GM19099 (cell line): ENCODE results near the gene PRELID3B.

Experiments used
- POLR2A ChIP-seq: IDR thresholded peaks from 3 replicates; pipeline ENCODE4 v1.6.1; 2011; ENCODE audit warnings: low read depth; ENCODE audit not compliant: insufficient read length; ENCODE audit errors: extremely low read depth

The PRELID3B gene

DNA sequence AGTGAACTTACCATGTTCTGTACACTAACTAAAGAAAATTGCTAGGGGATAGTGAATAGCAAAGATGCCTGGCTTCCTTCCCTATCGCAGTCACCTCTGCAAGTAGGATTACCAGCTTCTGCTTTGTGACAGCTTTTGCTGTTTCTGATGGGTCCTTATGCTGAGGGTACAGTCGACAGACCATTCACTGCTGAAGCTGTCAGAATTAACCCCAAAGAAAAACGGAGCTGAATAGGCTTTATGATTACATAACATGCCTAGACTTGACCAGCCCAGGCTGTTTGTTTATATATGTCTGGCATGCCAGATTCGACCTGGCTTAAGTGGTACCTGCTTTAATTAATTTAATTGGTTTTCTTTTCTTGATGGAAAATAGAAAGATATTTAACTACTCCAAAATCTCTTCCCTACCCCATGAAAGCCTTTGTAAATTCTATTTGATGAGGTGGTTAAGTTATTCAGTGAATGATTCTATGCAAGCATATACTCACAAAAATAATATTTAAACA, 21.7 kb upstream of the PRELID3B start:
- no peak for TF ChIP-seq POLR2A

DNA sequence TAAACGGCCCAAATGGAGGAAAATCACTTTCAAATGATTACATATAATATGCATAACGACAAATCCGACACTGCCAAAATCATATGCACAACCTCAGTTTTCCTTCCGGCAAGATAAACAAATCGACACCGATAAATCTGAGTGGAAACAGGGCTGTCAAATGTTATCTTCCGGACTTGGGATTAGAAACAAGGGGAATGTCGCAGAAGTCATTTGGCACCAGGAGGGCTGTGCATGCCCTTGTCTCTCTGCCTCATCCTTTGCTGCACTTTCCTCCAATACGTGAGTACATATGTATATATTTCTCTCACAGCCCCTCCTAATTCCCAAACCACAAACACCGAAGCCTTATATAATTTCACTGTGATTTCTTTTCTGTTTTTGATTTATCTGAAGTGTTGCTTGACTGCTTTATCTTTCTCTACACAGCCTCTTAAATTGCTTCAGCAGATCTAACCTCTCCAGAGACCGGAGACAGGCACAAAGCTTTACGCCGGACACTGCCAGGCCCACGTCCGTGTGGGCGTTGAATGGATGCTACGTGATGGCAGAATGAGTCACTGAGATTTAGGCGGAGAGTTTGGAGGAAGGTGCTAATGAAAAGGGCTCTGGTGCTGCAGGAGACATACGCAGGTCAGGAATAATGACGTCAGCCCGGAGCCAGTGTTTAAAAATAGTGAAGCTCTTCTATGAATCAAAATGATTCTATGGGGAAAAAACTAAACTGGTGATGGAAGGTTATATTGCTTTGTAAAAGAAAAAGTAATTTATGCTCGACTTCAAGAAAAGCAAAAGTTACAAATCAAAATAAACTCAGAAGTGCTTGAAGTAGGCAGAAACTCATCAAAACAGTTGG, 21.0 kb upstream of the PRELID3B start:
- TF ChIP-seq POLR2A, result no peak

DNA sequence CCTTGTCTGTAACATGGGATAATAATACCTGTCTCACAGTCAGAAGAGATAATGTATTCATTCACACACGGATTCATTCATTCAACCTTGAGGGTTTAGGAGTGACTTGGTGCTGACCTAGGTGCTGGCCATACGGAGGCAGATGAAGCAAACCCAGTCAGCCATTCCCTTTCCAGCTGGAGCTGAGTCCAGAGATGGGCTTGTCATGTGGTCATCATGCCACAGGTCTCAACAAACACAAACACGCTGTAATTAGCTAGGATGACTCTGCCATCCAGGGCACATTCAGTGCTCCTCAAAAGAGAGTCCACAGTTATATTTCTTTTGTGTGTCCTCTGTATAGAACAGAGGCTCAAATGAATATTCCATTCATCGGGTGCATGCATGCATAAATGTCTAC, 19.5 kb upstream of the PRELID3B start:
- TF ChIP-seq POLR2A, result no peak

DNA sequence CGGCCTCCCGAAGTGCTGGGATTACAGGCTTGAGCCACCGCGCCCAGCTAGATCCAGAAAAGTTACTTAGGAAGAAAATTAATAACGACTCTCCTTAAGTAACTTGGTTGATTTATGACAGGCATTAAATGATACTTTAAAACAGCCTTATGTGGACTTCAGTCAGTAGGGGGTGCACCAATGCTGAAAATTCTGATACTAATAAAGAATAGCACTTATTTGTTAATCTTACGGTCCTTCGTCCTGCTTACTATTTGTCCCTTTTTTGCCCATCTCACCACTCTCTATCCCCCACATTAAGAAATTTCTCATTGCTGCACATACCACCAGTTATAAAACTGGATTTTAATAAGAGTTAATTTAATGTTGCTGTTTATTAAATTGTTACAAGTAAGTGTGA, 12.7 kb upstream of the PRELID3B start:
- TF ChIP-seq POLR2A, result no peak

DNA sequence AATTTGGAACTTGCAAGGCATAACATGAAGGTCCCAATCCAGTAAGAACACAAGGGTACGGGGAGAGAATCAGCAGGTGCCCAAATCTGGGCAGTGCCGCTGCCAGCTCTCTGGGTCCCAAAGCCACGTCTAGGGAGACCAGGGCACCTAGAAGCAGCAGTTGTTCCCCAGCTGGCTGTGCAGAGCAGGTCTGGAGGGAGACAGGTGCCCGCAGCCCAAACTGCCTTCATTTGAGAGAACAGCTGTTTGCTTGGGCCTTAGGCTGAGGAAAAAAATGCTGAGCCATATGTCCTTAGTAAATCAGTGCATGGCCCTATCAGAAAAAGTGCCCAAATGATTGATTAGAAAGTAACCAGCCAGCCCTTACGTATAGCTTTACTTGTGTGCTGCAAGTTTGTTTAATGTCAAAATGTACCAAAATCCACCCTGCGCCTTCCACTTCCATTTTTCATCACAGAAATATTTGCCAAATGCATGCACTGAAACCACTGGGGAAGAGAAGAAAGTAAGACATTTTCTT, 9.1 kb upstream of the PRELID3B start:
- TF ChIP-seq POLR2A, result no peak

- TF ChIP-seq POLR2A, result no peak
Observed at GRCh38 chr20:59050437-59050836, 7.9 kb upstream of the PRELID3B start.

DNA sequence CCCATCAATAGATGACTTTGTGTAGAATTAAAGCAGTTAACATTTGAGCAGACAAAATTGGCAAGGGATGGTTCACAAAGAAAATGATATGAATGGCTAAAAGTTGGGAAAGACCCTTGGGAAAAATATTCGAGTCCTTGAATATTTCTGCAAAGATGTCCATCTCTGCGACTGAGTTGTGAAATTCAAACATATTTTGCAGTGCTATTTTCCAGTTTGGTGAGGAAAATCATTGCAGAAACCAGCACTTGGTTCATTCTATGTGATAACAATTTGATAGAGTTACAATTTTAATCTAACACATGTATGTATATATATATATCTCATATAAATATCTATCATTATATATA, 6.1 kb upstream of the PRELID3B start:
- no peak for TF ChIP-seq POLR2A

- TF ChIP-seq POLR2A, result no peak
Observed at GRCh38 chr20:59047938-59048680, 5.5 kb upstream of the PRELID3B start.

DNA sequence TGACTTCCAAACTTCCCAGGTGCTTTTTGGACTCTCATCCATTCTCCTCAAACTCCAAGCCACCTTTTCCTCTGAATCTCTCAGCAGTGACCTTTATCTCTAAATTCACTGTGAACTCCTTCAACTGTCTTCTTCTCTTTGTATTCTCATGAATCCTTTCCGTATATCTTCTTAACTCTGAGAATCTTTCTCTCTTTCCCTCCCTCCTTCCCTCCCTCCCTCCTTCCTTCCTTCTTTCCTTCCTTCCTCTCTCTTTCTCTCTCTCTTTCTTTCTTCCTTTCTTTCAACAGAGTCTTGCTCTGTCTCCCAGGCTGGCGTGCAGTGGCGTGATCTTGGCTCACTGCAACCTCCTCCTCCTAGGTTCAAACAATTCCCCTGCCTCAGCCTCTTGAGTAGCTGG, 4.3 kb upstream of the PRELID3B start:
- no peak for TF ChIP-seq POLR2A

- TF ChIP-seq POLR2A, result no peak
Observed at GRCh38 chr20:59044796-59045195, 2.2 kb upstream of the PRELID3B start.

- no peak for TF ChIP-seq POLR2A
Observed at GRCh38 chr20:59044295-59044694, 1.7 kb upstream of the PRELID3B start.

GRCh38 chr20:59043698-59044097, 1.1 kb upstream of the PRELID3B start:
- no peak for TF ChIP-seq POLR2A

- TF ChIP-seq POLR2A, result peak; percentile 91
Observed at GRCh38 chr20:59042796-59043631, 428 bp upstream of the PRELID3B start.

- no peak for TF ChIP-seq POLR2A
Observed at GRCh38 chr20:59040667-59041066, 1.9 kb downstream of the PRELID3B start.

GRCh38 chr20:59039233-59039632, 3.4 kb downstream of the PRELID3B start:
- TF ChIP-seq POLR2A, result no peak
